GM12864 (cell line): Measurements from ENCODE around the gene SCYGR7.

Source experiments
- DNase-seq: peaks from one replicate; pipeline ENCODE4 v3.0.0-alpha.2; 2011; ENCODE audit warnings: low read depth
- H3K4me3 ChIP-seq: 2 replicates; pipeline ENCODE4 v1.5.1; 2011; ENCODE audit warnings: mild to moderate bottlenecking, low read depth, low read length, control low read depth
- CTCF ChIP-seq: IDR thresholded peaks from 2 replicates; pipeline ENCODE4 v1.5.1; 2011; ENCODE audit warnings: low read depth, mild to moderate bottlenecking, moderate library complexity, low read length, control low read depth, inconsistent platforms; ENCODE audit errors: missing control alignments

Gene SCYGR7

GRCh38 chr2:227706859-227707258 is 21.3 kb upstream of the SCYGR7 start:
- H3K4me3 ChIP-seq: no peak overlapping the region
- TF ChIP-seq CTCF: no peak
- no peak for DNase-seq

- TF ChIP-seq CTCF: no peak
- H3K4me3 ChIP-seq: no peak overlapping the region
- DNase-seq: no peak
These were observed 20.7 kb upstream of the SCYGR7 start for GRCh38 chr2:227707390-227707789.

GRCh38 chr2:227710986-227711385 is 17.1 kb upstream of the SCYGR7 start:
- no peak for DNase-seq
- H3K4me3 ChIP-seq: no peak overlapping the region
- no peak for TF ChIP-seq CTCF

- H3K4me3 ChIP-seq: no peak overlapping the region
- DNase-seq: no peak
- no peak for TF ChIP-seq CTCF
These were observed 14.8 kb upstream of the SCYGR7 start for GRCh38 chr2:227713291-227713690.

GRCh38 chr2:227716501-227716900 is 11.6 kb upstream of the SCYGR7 start:
- no peak for TF ChIP-seq CTCF
- H3K4me3 ChIP-seq: no peak overlapping the region
- DNase-seq: no peak

GRCh38 chr2:227717687-227718567 is 10.2 kb upstream of the SCYGR7 start, which contains the start of gene SLC19A3:
SLC19A3 (minus strand) TSS chr2:227718028; CDS start chr2:227702318, 15,710 bp downstream.
- no peak within 1 kb of the TSS for H3K4me3 ChIP-seq
- TF ChIP-seq CTCF: no peak
- no peak for DNase-seq

- no peak overlapping the region for H3K4me3 ChIP-seq
- no peak for TF ChIP-seq CTCF
- no peak for DNase-seq
These were observed 8.5 kb upstream of the SCYGR7 start for GRCh38 chr2:227719641-227720040.
